ENCODE data around the gene SCN4A. TPM values are rescaled to one million over a fixed set of nuclear protein-coding genes. Genes with fewer than 3 reads are reported as not detected.
A peak's percentile ranks its signal among the peaks of the same experiment; 100 is the strongest.
"Not testable (repeated sequence)": the region's sequence is repeated elsewhere in the genome, so short reads cannot be mapped to it uniquely, and the experiment has no call there.

SCN4A gene
- not detected in 2 replicates for total RNA-seq (2014; rRNA removed; shearing (Covaris generic))

GRCh38 chr17:63972796-63973195 is at the start of gene SCN4A:
TSS of gene SCN4A (minus strand) at chr17:63972918. CDS start at chr17:63972841, 77 bp downstream.
- Histone ChIP-seq H3K27ac (no peak within 1 kb of the TSS), H3K36me3 (no peaks in the 10 kb centered on the region), H3K4me1 (replicated peaks) (peaks cover 15% of the 10 kb centered on the region), H3K4me3 (no peak within 1 kb of the TSS), H3K9me3 (replicated peaks) (no peaks in the 10 kb centered on the region), H3K27me3 (replicated peaks) (0 out of 2 replicates have a peak, but pooled peaks cover 3% of the 10 kb centered on the region)
- no peak for DNase-seq (ENCODE audit: low read depth in 1 of 2, low spot score in 2 of 2)

DNA sequence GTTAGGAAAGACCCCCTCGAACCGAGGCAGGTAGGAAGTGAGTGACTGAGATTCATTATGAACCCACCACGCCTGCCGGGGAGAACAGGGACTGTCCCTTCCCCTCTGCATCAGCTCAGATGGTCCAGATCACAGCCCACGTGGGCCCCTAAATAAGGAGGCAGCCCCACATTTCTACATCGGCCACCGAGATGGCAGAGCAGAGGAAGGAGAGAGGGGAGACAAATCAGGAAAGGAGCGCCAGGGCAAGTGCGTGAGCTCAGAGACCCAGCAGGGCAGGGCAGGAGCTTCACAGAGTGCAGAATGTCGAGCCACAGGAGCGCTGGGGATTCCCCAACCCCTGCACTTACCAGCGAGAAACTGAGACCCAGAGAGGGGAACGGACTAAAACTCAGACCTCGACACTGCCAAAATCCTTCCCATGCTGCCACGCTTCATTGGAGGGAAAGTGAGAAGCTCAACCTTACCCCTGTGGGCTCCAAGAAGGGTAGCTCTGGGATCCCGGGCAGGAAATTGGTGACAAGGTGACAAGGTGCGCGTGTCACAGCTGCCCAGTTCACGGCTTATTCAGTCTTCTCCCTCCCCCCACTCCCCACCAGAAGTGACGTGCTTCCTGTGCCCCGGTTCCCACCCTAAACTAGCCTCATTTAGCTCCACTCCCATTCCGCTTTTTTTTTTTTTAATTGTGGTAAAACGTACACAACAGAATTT is 47.5 kb upstream of the SCN4A start, which contains the start of gene ICAM2:
Gene ICAM2, minus strand, starts transcription at position 578 of the 711 bp plus-strand sequence. CDS start 13,942 bp downstream, outside the sequence.
- no peaks in the 10 kb centered on the region for H3K36me3 ChIP-seq
- no peaks in the 10 kb centered on the region for H3K9me3 ChIP-seq (replicated peaks)
- peak within 1 kb of the TSS; percentile 12 for H3K4me3 ChIP-seq
- H3K27ac ChIP-seq, result no peak within 1 kb of the TSS
- no peaks in the 10 kb centered on the region for H3K4me1 ChIP-seq (replicated peaks)
- no peak for DNase-seq (ENCODE audit: low read depth in 1 of 2, low spot score in 2 of 2)
- H3K27me3 ChIP-seq (replicated peaks), result peaks cover 3% of the 10 kb centered on the region; the same call in 1 of the 2 replicates

- not testable (repeated sequence) for H3K27ac ChIP-seq; H3K27me3 ChIP-seq (replicated peaks); H3K36me3 ChIP-seq; DNase-seq (ENCODE audit: low read depth in 1 of 2, low spot score in 2 of 2); H3K4me3 ChIP-seq; H3K9me3 ChIP-seq (replicated peaks); H3K4me1 ChIP-seq (replicated peaks)
These were observed 46.8 kb upstream of the SCN4A start for GRCh38 chr17:64019551-64019961.

- no peak overlapping the region for H3K27ac ChIP-seq
- no peak for DNase-seq (ENCODE audit: low read depth in 1 of 2, low spot score in 2 of 2)
- H3K27me3 ChIP-seq (replicated peaks), result peaks cover 9% of the 10 kb centered on the region; the same call in 1 of the 2 replicates
- no peaks in the 10 kb centered on the region for H3K9me3 ChIP-seq (replicated peaks)
- no peaks in the 10 kb centered on the region for H3K36me3 ChIP-seq
- H3K4me1 ChIP-seq (replicated peaks), result no peaks in the 10 kb centered on the region
- H3K4me3 ChIP-seq, result no peak overlapping the region
These were observed 44.8 kb upstream of the SCN4A start for GRCh38 chr17:64017381-64017980.

- Histone ChIP-seq H3K27me3 (replicated peaks) (peaks cover 10% of the 10 kb centered on the region; the same call in 1 of the 2 replicates), H3K36me3 (no peaks in the 10 kb centered on the region), H3K27ac (no peak overlapping the region), H3K4me1 (replicated peaks) (no peaks in the 10 kb centered on the region), H3K4me3 (no peak overlapping the region), H3K9me3 (replicated peaks) (no peaks in the 10 kb centered on the region)
- DNase-seq (ENCODE audit: low read depth in 1 of 2, low spot score in 2 of 2), result no peak
These were observed 44.3 kb upstream of the SCN4A start for GRCh38 chr17:64016974-64017373.

DNA sequence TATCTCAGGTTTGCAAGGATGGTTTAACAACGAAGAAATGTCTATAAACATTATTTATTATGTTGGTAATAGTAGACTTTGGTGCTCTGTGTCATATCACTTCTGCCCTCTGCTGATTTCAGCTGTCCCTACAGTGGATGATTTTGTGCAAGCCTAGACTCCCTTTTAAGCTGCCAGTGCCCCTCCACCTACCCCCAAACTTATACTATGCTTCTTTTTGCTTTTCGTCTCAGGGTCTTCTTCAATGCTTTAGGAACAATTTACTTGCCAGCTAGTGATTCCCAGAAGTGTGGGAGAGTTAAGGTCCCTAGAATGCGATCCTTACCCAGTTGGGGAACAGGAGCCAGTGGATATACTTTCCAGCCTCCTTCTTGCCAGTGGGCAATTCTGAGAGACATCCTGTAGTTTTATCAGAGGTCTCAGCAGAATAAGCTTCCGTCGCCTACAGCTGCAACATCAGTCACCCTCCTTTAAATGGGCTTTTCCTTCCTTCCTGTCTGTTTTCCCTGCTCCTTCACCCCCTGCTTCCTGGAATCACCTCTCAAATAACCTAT is 43.6 kb upstream of the SCN4A start:
- peaks cover 10% of the 10 kb centered on the region; the same call in 1 of the 2 replicates for H3K27me3 ChIP-seq (replicated peaks)
- H3K4me1 ChIP-seq (replicated peaks), result no peaks in the 10 kb centered on the region
- no peaks in the 10 kb centered on the region for H3K9me3 ChIP-seq (replicated peaks)

DNA sequence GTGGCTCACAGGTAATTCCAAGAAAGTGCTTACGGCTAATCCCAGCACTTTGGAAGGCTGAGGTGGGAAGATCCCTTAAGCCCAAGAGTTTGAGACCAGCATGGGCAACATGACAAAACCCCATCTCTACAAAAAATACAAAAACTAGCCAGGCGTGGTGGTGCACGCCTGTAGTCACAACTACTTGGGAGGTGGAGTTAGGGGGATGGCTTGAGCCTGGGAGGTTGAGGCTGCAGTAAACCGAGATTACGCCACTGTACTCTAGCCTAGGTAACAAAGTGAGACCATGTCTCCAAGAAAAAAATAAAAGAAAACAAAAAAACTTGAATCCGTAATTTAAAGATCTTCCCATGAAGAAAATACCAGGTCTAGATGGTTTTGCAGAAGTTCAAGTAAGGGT is 42.7 kb upstream of the SCN4A start:
- Histone ChIP-seq H3K27ac (no peak overlapping the region), H3K4me3 (no peak overlapping the region), H3K9me3 (replicated peaks) (no peaks in the 10 kb centered on the region), H3K36me3 (no peaks in the 10 kb centered on the region), H3K27me3 (replicated peaks) (peaks cover 10% of the 10 kb centered on the region; the same call in 1 of the 2 replicates), H3K4me1 (replicated peaks) (no peaks in the 10 kb centered on the region)
- no peak for DNase-seq (ENCODE audit: low read depth in 1 of 2, low spot score in 2 of 2)

More for the DNA sequence above, 43.6 kb upstream of the SCN4A start:
- DNase-seq (ENCODE audit: low read depth in 1 of 2, low spot score in 2 of 2), result no peak
- no peak overlapping the region for H3K4me3 ChIP-seq
- no peaks in the 10 kb centered on the region for H3K36me3 ChIP-seq
- H3K27ac ChIP-seq, result no peak overlapping the region

GRCh38 chr17:64009571-64010402 is 37.1 kb upstream of the SCN4A start:
- no peaks in the 10 kb centered on the region for H3K9me3 ChIP-seq (replicated peaks)
- no peaks in the 10 kb centered on the region for H3K36me3 ChIP-seq
- no peak overlapping the region for H3K4me3 ChIP-seq
- H3K27me3 ChIP-seq (replicated peaks), result peaks cover 13% of the 10 kb centered on the region; the same call in 1 of the 2 replicates
- no peak overlapping the region for H3K27ac ChIP-seq
- DNase-seq (ENCODE audit: low read depth in 1 of 2, low spot score in 2 of 2), result no peak
- H3K4me1 ChIP-seq (replicated peaks), result no peaks in the 10 kb centered on the region

- Histone ChIP-seq H3K4me1 (replicated peaks) (no peaks in the 10 kb centered on the region), H3K36me3 (no peaks in the 10 kb centered on the region), H3K9me3 (replicated peaks) (no peaks in the 10 kb centered on the region), H3K27me3 (replicated peaks) (peaks cover 15% of the 10 kb centered on the region; the same call in 1 of the 2 replicates), H3K4me3 (no peak overlapping the region), H3K27ac (no peak overlapping the region)
- DNase-seq (ENCODE audit: low read depth in 1 of 2, low spot score in 2 of 2), result peak in 1 of 2 experiments; percentile 40
These were observed 36.1 kb upstream of the SCN4A start for GRCh38 chr17:64008830-64009229.

DNA sequence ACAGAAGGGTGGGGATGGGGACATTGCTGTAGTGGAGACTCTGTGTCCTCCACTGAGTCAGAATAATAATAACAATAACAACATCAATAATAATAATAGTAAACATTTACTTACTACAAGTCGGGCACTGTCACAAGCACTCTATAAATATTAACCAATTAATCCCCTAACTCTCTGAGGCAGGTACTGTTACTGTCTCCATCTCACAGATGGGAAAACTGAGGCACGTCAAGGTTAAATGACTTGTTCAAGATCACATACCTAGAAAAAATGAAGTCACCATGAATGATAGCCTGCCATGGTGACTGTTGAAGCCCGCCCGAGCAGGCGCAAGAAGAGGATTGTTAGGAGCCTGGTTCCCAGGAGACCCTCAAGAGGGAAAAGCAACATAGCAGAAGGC is 35.6 kb upstream of the SCN4A start:
- H3K9me3 ChIP-seq (replicated peaks), result no peaks in the 10 kb centered on the region
- H3K27ac ChIP-seq, result no peak overlapping the region
- no peak overlapping the region for H3K4me3 ChIP-seq
- H3K36me3 ChIP-seq, result no peaks in the 10 kb centered on the region
- H3K27me3 ChIP-seq (replicated peaks), result peaks cover 15% of the 10 kb centered on the region; the same call in 1 of the 2 replicates
- no peaks in the 10 kb centered on the region for H3K4me1 ChIP-seq (replicated peaks)
- DNase-seq (ENCODE audit: low read depth in 1 of 2, low spot score in 2 of 2), result no peak

- Histone ChIP-seq H3K36me3 (no peaks in the 10 kb centered on the region), H3K27ac (no peak overlapping the region), H3K4me1 (replicated peaks) (no peaks in the 10 kb centered on the region), H3K27me3 (replicated peaks) (peaks cover 15% of the 10 kb centered on the region; the same call in 1 of the 2 replicates), H3K4me3 (no peak overlapping the region), H3K9me3 (replicated peaks) (no peaks in the 10 kb centered on the region)
- no peak for DNase-seq (ENCODE audit: low read depth in 1 of 2, low spot score in 2 of 2)
These were observed 35.1 kb upstream of the SCN4A start for GRCh38 chr17:64007838-64008282.

DNA sequence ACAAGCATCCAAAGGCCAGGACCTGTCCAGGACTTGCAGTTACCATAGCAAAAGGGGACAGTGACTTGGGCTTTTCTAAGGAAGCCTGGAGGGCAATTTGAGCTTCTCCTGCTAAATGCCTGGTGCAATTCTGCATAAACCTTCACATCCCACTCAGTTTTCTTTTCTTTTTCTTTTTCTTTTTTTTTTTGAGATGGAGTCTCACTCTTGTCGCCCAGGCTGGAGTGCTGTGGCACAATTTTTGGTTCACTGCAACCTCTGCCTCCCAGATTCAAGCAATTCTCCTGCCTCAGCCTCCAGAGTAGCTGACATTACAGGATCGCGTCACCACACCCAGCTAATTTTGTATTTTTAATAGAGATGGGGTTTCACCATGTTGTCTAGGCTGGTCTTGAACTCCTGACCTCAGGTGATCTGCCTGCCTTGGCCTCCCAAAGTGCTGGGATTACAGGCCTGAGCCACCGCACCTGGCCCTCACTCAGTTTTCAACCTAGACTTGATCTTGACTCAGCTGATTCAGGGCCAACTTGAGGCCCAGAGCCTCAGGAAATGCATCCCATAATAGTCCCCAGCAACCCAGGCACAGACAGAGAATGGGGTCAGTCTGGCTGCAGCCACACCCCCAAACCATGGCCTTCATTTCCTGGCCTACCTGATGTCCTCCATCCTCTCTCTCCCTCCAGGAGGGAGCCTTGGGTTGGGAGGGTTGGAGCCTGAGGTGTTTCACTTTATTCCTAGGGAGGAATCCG is 34.5 kb upstream of the SCN4A start:
- not testable (repeated sequence) for H3K27ac ChIP-seq; H3K36me3 ChIP-seq; H3K9me3 ChIP-seq (replicated peaks); H3K4me3 ChIP-seq; H3K4me1 ChIP-seq (replicated peaks)
- H3K27me3 ChIP-seq (replicated peaks), result peaks cover 13% of the 10 kb centered on the region; the same call in 1 of the 2 replicates
- peak in 1 of 2 experiments; percentile 34 for DNase-seq (ENCODE audit: low read depth in 1 of 2, low spot score in 2 of 2)

Measured in SJSA1 (cell line).